Renal cortex interstitium (tissue), 11 donors: ENCODE data around the gene RNF40. TPM values are rescaled to one million over a fixed set of nuclear protein-coding genes. Genes with fewer than 3 reads are reported as not detected.

ENCODE experiments used
- DNase-seq, 11 donors: peaks; one replicate each; pipeline ENCODE4 v3.0.0-alpha.2; 2013; ENCODE audit warnings: low read depth in 9 of 11, low spot score in 4 of 11; ENCODE audit errors: extremely low read depth in 1 of 11
- polyA plus RNA-seq, 3 donors: library from polyadenylated mRNA; unstranded; fragments of 120-200 nt; gene quantifications; one replicate each; pipeline ENCODE4 v1.2.1, GENCODE V29; 2013; ENCODE audit not compliant: insufficient read length in 3 of 3

Gene RNF40
- polyA plus RNA-seq, 3 donors, result 119 to 124 (median 120) TPM

GRCh38 chr16:30755955-30756780 lies 6.0 kb upstream of the RNF40 start:
- DNase-seq, result no peak

GRCh38 chr16:30756781-30757100 lies 5.4 kb upstream of the RNF40 start:
- DNase-seq, result no peak

GRCh38 chr16:30757316-30757715 lies 4.8 kb upstream of the RNF40 start:
- DNase-seq, result no peak

GRCh38 chr16:30758988-30759491 lies 3.1 kb upstream of the RNF40 start:
- DNase-seq, result no peak

- DNase-seq, result no peak
Observed at GRCh38 chr16:30760001-30760559, 2.0 kb upstream of the RNF40 start.

- DNase-seq, result no peak
Observed at GRCh38 chr16:30760577-30761426, 1.3 kb upstream of the RNF40 start.

- DNase-seq, result peak in 2 of 11 donors; percentile 29 to 43
Observed at GRCh38 chr16:30761427-30761927, 645 bp upstream of the RNF40 start.

- DNase-seq, result no peak
Observed at GRCh38 chr16:30762991-30763725, 1.0 kb downstream of the RNF40 start.

GRCh38 chr16:30764086-30764485 lies 2.0 kb downstream of the RNF40 start:
- DNase-seq, result no peak

- DNase-seq, result no peak
Observed at GRCh38 chr16:30764816-30765465, 2.8 kb downstream of the RNF40 start.

- DNase-seq, result no peak
Observed at GRCh38 chr16:30766206-30766932, 4.2 kb downstream of the RNF40 start.

- DNase-seq, result no peak
Observed at GRCh38 chr16:30766933-30767284, 4.8 kb downstream of the RNF40 start.

- DNase-seq, result no peak
Observed at GRCh38 chr16:30767767-30768465, 5.8 kb downstream of the RNF40 start.

GRCh38 chr16:30768583-30769181 lies 6.6 kb downstream of the RNF40 start:
- no peak for DNase-seq

- DNase-seq, result no peak
Observed at GRCh38 chr16:30769379-30770089, 7.4 kb downstream of the RNF40 start.

- no peak for DNase-seq
Observed at GRCh38 chr16:30771726-30772125, 9.6 kb downstream of the RNF40 start.
